IMR-90 (cell line): ENCODE data around the gene INO80E. TPM values are rescaled to one million over a fixed set of nuclear protein-coding genes. Genes with fewer than 3 reads are reported as not detected.

Source experiments
- ATAC-seq: fragments of 200-7000 bp; cut with Tn5 transposase; 2 replicates; pipeline ENCODE4 v1.9.1; 2020; ENCODE audit warnings: low read depth, mild to moderate bottlenecking, moderate library complexity
- BruUV-seq: library from RNA; stranded (reverse); fragments of 400-500 nt; replicated peaks from 2 replicates; lab custom pipeline; 2021; lab: Mats Ljungman, UMichigan
- CTCF ChIA-PET: fragments of 300-600 bp; formaldehyde crosslinking; extraction: SDS; loops from one replicate; lab custom pipeline; 2021; ENCODE audit warnings: antibody characterized with exemption; lab: Yijun Ruan, JAX
- POLR2A ChIA-PET: fragments of 300-600 bp; sonication (Branson Sonifier 250); formaldehyde crosslinking; loops from one replicate; lab custom pipeline; 2022; ENCODE audit warnings: antibody characterized with exemption; ENCODE audit not compliant: unreplicated experiment; lab: Charles Lee
- DNase-seq: peaks from one replicate; pipeline ENCODE4 v3.0.0; 2013
- H2AFZ ChIP-seq: replicated peaks from 2 replicates; pipeline ENCODE3; 2013; ENCODE audit warnings: low read length, mild to moderate bottlenecking; ENCODE audit not compliant: poor library complexity
- H2AK5ac ChIP-seq: 2 replicates; pipeline ENCODE4 v1.6.1; 2013; ENCODE audit warnings: low read depth, low read length, inconsistent platforms
- H2AK9ac ChIP-seq: replicated peaks from 2 replicates; pipeline ENCODE3; 2013; ENCODE audit warnings: mild to moderate bottlenecking, low read depth, low read length, moderate library complexity; ENCODE audit not compliant: poor library complexity
- H2BK120ac ChIP-seq: 2 replicates; pipeline ENCODE4 v1.6.1; 2013; ENCODE audit warnings: low read depth, low read length, inconsistent platforms
- H2BK15ac ChIP-seq: 3 replicates; pipeline ENCODE4 v1.6.1; 2013; ENCODE audit warnings: low read depth, low read length, inconsistent platforms
- H2BK20ac ChIP-seq: 2 replicates; pipeline ENCODE4 v1.6.1; 2013; ENCODE audit warnings: low read depth, mild to moderate bottlenecking, inconsistent platforms, low read length, moderate library complexity
- H2BK5ac ChIP-seq: 2 replicates; pipeline ENCODE4 v1.6.1; 2013; ENCODE audit warnings: mild to moderate bottlenecking, low read depth, low read length, inconsistent platforms; ENCODE audit not compliant: poor library complexity, severe bottlenecking
- H3K14ac ChIP-seq: replicated peaks from 2 replicates; pipeline ENCODE4 v1.6.1; 2013; ENCODE audit warnings: low read depth, low read length, inconsistent platforms
- H3K18ac ChIP-seq: 2 replicates; pipeline ENCODE4 v1.6.1; 2013; ENCODE audit warnings: low read depth, low read length, control low read depth
- H3K23ac ChIP-seq: 2 replicates; pipeline ENCODE4 v1.6.1; 2013; ENCODE audit warnings: low read depth, low read length, inconsistent platforms
- H3K27ac ChIP-seq: 2 replicates; pipeline ENCODE4 v1.5.1; 2013; ENCODE audit warnings: mild to moderate bottlenecking, control low read depth, low read length; ENCODE audit not compliant: insufficient read depth
- H3K27me3 ChIP-seq: 2 replicates; pipeline ENCODE4 v1.6.1; 2013; ENCODE audit warnings: low read length; ENCODE audit not compliant: control insufficient read depth, insufficient read depth
- H3K36me3 ChIP-seq: 2 replicates; pipeline ENCODE4 v1.6.1; 2013; ENCODE audit warnings: low read length, mixed read lengths; ENCODE audit not compliant: control insufficient read depth, insufficient read depth
- H3K4ac ChIP-seq: 2 replicates; pipeline ENCODE4 v1.6.1; 2013; ENCODE audit warnings: low read depth, low read length, inconsistent platforms
- H3K4me1 ChIP-seq: 2 replicates; pipeline ENCODE4 v1.6.1; 2013; ENCODE audit warnings: low read length, mixed read lengths; ENCODE audit not compliant: control insufficient read depth, insufficient read depth
- H3K4me2 ChIP-seq: 2 replicates; pipeline ENCODE4 v1.6.1; 2013; ENCODE audit warnings: low read depth, mild to moderate bottlenecking, control low read depth, low read length, moderate library complexity
- H3K4me3 ChIP-seq: 2 replicates; pipeline ENCODE4 v1.5.1; 2013; ENCODE audit warnings: low read depth, mild to moderate bottlenecking, control low read depth, low read length, moderate library complexity; ENCODE audit not compliant: insufficient read depth
- H3K56ac ChIP-seq: 2 replicates; pipeline ENCODE4 v1.6.1; 2013; ENCODE audit warnings: low read length, inconsistent platforms; ENCODE audit not compliant: insufficient read depth; ENCODE audit errors: extremely low read depth
- H3K79me1 ChIP-seq, 2 experiments: 2 replicates each; pipeline ENCODE4 v1.6.1; 2013; ENCODE audit warnings: low read length in 2 of 2, inconsistent platforms in 1 of 2, low read depth in 1 of 2
- H3K9ac ChIP-seq: 2 replicates; pipeline ENCODE4 v1.6.1; 2013; ENCODE audit warnings: low read depth, low read length, control low read depth
- H3K9me1 ChIP-seq: 2 replicates; pipeline ENCODE4 v1.6.1; 2013; ENCODE audit warnings: low read length, inconsistent platforms; ENCODE audit not compliant: insufficient read depth
- H3K9me3 ChIP-seq: 2 replicates; pipeline ENCODE4 v1.6.1; 2013; ENCODE audit warnings: low read length; ENCODE audit not compliant: control insufficient read depth, insufficient read depth
- H4K20me1 ChIP-seq: 2 replicates; pipeline ENCODE4 v1.6.1; 2013; ENCODE audit warnings: low read length, inconsistent platforms; ENCODE audit not compliant: insufficient read depth
- H4K5ac ChIP-seq: 2 replicates; pipeline ENCODE4 v1.6.1; 2013; ENCODE audit warnings: mild to moderate bottlenecking, low read depth, low read length, control low read depth
- H4K8ac ChIP-seq, 2 experiments: 2 replicates each; pipeline ENCODE4 v1.6.1; 2013; ENCODE audit warnings: low read depth in 2 of 2, low read length in 2 of 2, control low read depth in 1 of 2, inconsistent platforms in 1 of 2
- H4K91ac ChIP-seq: 2 replicates; pipeline ENCODE4 v1.6.1; 2013; ENCODE audit warnings: low read depth, low read length, inconsistent platforms; ENCODE audit not compliant: insufficient read depth
- BHLHE40 ChIP-seq: fragments of 150-350 bp; IDR thresholded peaks from 2 replicates; pipeline ENCODE4 v1.6.1; 2016; ENCODE audit warnings: mild to moderate bottlenecking, low read depth, low read length
- CEBPB ChIP-seq: IDR thresholded peaks from 2 replicates; pipeline ENCODE4 v1.6.1; 2012; ENCODE audit warnings: low read depth, low read length, improper control_type of control experiment
- CHD1 ChIP-seq: IDR thresholded peaks from 2 replicates; pipeline ENCODE4 v1.6.1; 2012; ENCODE audit warnings: low read depth, low read length, improper control_type of control experiment
- FOS ChIP-seq: fragments of 150-350 bp; IDR thresholded peaks from 2 replicates; pipeline ENCODE4 v1.6.1; 2016; ENCODE audit warnings: low read depth, low read length
- MXI1 ChIP-seq: IDR thresholded peaks from 2 replicates; pipeline ENCODE4 v1.6.1; 2012; ENCODE audit warnings: low read depth, mild to moderate bottlenecking, low read length, moderate library complexity, borderline replicate concordance
- NFE2L2 ChIP-seq: fragments of 150-350 bp; IDR thresholded peaks from 2 replicates; pipeline ENCODE4 v1.6.1; 2016; ENCODE audit warnings: low read depth, mild to moderate bottlenecking, low read length
- RCOR1 ChIP-seq: IDR thresholded peaks from 2 replicates; pipeline ENCODE4 v1.6.1; 2012; ENCODE audit warnings: mild to moderate bottlenecking, low read length, improper control_type of control experiment; ENCODE audit not compliant: insufficient replicate concordance
- SMC3 ChIP-seq: fragments of 150-350 bp; IDR thresholded peaks from 2 replicates; pipeline ENCODE4 v1.6.1; 2016; ENCODE audit warnings: low read depth, mild to moderate bottlenecking, antibody characterized with exemption, low read length, moderate library complexity
- WGBS, 2 experiments: methylation state at CpG; one replicate each; pipeline versions ENCODE4 v1.1.5 to v1.1.7; 2013; ENCODE audit warnings: missing lambda C conversion rate in 2 of 2; ENCODE audit not compliant: insufficient read length in 1 of 2; ENCODE audit errors: extremely low coverage in 2 of 2; 5-methylcytosine and 5-hydroxymethylcytosine counted together
- dilution Hi-C: fragments of 300-500 bp; cut with HindIII; formaldehyde crosslinking; loops from one replicate; pipeline ENCODE4 v1.14.3; 2018; ENCODE audit warnings: low sequenced_read_pairs; ENCODE audit not compliant: unreplicated experiment
- in situ Hi-C: fragments of 300-500 bp; cut with MboI; formaldehyde crosslinking; loops from 3 replicates; pipeline ENCODE4 v1.14.3; 2019; ENCODE audit warnings: low sequenced_read_pairs, inconsistent platforms, mixed read lengths
- intact Hi-C: fragments of 100-400 bp; cut with micrococcal nuclease; formaldehyde crosslinking; loops from 2 replicates; pipeline ENCODE4 v1.10.0; 2022
- polyA plus RNA-seq, 3 experiments: library from polyadenylated mRNA; depleted of rRNA; stranded (reverse); fragments of >200 nt; gene quantifications; 2 replicates each; pipeline ENCODE4 v1.2.3, GENCODE V29; 2012; ENCODE audit warnings: low replicate concordance in 1 of 3
- total RNA-seq: library from RNA; depleted of rRNA; stranded (reverse); fragments of >200 nt; gene quantifications from 2 replicates; pipeline ENCODE4 v1.2.3, GENCODE V29; 2012
- TF ChIP-seq, protein P1 (sequence below): fragments of 150-350 bp; IDR thresholded peaks from 2 replicates; pipeline ENCODE4 v1.6.1; 2016; ENCODE audit warnings: low read depth, mild to moderate bottlenecking, low read length, moderate library complexity, borderline replicate concordance

The INO80E gene
- total and polyA plus RNA-seq, 2 of the 4 experiments (the other 2 are of a cell fraction), result 40.9 to 42.1 TPM

DNA sequence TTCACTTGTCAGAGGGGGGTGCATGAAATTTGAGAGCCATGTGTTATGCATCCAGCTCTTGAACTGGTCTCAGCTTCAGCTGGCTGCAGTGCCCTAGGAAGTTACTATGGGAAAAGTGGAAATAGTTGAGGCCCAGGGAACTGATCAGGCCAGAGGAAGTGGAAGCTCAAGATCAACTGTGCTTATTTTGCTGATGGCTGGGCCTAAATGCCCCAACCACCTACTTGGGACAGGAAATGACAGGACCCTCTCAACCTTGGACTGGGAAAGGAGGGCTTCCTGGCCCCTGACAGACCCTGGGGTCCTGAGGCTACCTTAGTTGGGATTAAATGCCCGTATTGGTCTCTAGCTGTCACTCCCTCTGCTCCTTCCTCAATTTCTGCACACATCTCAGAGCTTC, 23.5 kb upstream of the INO80E start:
- no peak overlapping the region for H3K56ac ChIP-seq
- H3K4me1 ChIP-seq, result peaks cover 13% of the 10 kb centered on the region; the same call in 1 of the 2 replicates
- no peak overlapping the region for H3K9ac ChIP-seq
- H3K79me1 ChIP-seq, result peaks cover 0 to 38% of the 10 kb centered on the region in 2 experiments
- H3K27ac ChIP-seq, result no peak overlapping the region
- no peak overlapping the region for H2AK9ac ChIP-seq
- dilution Hi-C loops, result no loop called here
- no peak for DNase-seq
- no peak overlapping the region for H2BK20ac ChIP-seq
- CTCF ChIA-PET, result no interaction called here
- no peak overlapping the region for H3K4me3 ChIP-seq
- H3K23ac ChIP-seq, result no peak overlapping the region
- H4K20me1 ChIP-seq, result peaks cover 34% of the 10 kb centered on the region
- no peak overlapping the region for H4K5ac ChIP-seq
- in situ Hi-C loops, result no loop called here
- peaks cover 18% of the 10 kb centered on the region for H3K9me1 ChIP-seq
- no peak overlapping the region for H3K18ac ChIP-seq
- no peak overlapping the region for H3K4ac ChIP-seq
- H3K27me3 ChIP-seq, result no peaks in the 10 kb centered on the region
- POLR2A ChIA-PET, result interaction anchor here (1.3 kb wide), 1 partner anchor 9 kb away, joined by 5 read pairs; no protein-coding TSS in a partner anchor
- no peak overlapping the region for H4K8ac ChIP-seq
- no peak overlapping the region for H2BK120ac ChIP-seq
- no peak overlapping the region for H2AK5ac ChIP-seq
- no peak overlapping the region for H2BK5ac ChIP-seq
- no peak overlapping the region for H2BK15ac ChIP-seq
- no peaks in the 10 kb centered on the region for H3K9me3 ChIP-seq
- WGBS, 2 experiments, result no CpG with 5 or more reads among the region's 1 CpG
- H3K14ac ChIP-seq, result no peak overlapping the region
- no peak overlapping the region for H4K91ac ChIP-seq
- H3K4me2 ChIP-seq, result no peak overlapping the region
- ATAC-seq, result no peak
- H2AFZ ChIP-seq, result no peak overlapping the region
- H3K36me3 ChIP-seq, result peaks cover 17% of the 10 kb centered on the region
- no TSS peak for BruUV-seq
- TF ChIP-seq, protein P1, sequence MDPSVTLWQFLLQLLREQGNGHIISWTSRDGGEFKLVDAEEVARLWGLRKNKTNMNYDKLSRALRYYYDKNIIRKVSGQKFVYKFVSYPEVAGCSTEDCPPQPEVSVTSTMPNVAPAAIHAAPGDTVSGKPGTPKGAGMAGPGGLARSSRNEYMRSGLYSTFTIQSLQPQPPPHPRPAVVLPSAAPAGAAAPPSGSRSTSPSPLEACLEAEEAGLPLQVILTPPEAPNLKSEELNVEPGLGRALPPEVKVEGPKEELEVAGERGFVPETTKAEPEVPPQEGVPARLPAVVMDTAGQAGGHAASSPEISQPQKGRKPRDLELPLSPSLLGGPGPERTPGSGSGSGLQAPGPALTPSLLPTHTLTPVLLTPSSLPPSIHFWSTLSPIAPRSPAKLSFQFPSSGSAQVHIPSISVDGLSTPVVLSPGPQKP, result no peak
- TF ChIP-seq SMC3 (no peak), BHLHE40 (no peak), CHD1 (no peak), MXI1 (no peak), CEBPB (no peak), FOS (no peak), NFE2L2 (no peak), RCOR1 (no peak)
- intact Hi-C loops, result loop anchor here (2.0 to 5.0 kb wide), 2 partner anchors 45 to 110 kb away; partner anchors contain the start of genes CDIPT and KCTD13
